Tibial nerve (tissue), 3 donors: ENCODE measurements around the gene ABCA5.

Source experiments
- POLR2A ChIP-seq, 2 donors: fragments of 450-650 bp; IDR thresholded peaks; one replicate each; pipeline ENCODE4 v1.6.1; 2017; ENCODE audit warnings: antibody characterized with exemption in 2 of 2, mild to moderate bottlenecking in 2 of 2, moderate library complexity in 2 of 2
- TF ChIP-seq, protein P1 (sequence below), 5 experiments: fragments of 200-600 bp in 3 of 5; fragments of 450-650 bp in 2 of 5; sonication (generic) in 3 of 5; IDR thresholded peaks; one replicate each; pipeline ENCODE4 v1.5.1; 2016 to 2019; ENCODE audit warnings: antibody characterized with exemption in 5 of 5, mild to moderate bottlenecking in 3 of 5, moderate library complexity in 2 of 5

DNA sequence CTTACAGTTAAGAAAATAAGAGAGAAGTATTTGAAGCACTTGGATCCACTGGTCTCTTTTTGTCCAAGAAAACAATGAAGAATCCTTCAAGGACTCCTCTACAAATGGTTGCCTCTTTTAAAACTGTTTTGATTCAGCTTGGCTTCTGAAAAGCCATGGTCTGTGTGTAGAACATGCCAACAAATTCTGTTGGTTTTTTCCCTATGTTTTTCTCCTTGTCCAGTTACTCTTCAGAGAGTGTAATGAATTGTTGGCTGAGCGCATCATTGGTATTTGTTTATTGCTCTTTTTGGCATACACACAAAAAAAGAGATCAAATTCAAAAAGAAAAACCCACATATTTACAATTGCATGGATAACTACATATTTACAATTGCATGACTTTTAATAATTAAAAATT, 98.4 kb downstream of the ABCA5 start, which contains the start of gene ABCA10:
- TF ChIP-seq POLR2A (IDR thresholded peaks at IDR 0.05) = no peak
- TF ChIP-seq, protein P1, sequence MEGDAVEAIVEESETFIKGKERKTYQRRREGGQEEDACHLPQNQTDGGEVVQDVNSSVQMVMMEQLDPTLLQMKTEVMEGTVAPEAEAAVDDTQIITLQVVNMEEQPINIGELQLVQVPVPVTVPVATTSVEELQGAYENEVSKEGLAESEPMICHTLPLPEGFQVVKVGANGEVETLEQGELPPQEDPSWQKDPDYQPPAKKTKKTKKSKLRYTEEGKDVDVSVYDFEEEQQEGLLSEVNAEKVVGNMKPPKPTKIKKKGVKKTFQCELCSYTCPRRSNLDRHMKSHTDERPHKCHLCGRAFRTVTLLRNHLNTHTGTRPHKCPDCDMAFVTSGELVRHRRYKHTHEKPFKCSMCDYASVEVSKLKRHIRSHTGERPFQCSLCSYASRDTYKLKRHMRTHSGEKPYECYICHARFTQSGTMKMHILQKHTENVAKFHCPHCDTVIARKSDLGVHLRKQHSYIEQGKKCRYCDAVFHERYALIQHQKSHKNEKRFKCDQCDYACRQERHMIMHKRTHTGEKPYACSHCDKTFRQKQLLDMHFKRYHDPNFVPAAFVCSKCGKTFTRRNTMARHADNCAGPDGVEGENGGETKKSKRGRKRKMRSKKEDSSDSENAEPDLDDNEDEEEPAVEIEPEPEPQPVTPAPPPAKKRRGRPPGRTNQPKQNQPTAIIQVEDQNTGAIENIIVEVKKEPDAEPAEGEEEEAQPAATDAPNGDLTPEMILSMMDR (IDR thresholded peaks at IDR 0.05) = no peak
